NT2/D1 (cell line): ENCODE measurements around the gene PPP1R37.

Experiments
- SUZ12 ChIP-seq: IDR thresholded peaks from 2 replicates; pipeline ENCODE4 v1.6.1; 2011; ENCODE audit not compliant: insufficient read length, insufficient read depth; ENCODE audit errors: extremely low read depth
- ZNF274 ChIP-seq: IDR thresholded peaks from 2 replicates; pipeline ENCODE4 v1.6.1; 2011; ENCODE audit warnings: mild to moderate bottlenecking, low read depth, low read length

DNA sequence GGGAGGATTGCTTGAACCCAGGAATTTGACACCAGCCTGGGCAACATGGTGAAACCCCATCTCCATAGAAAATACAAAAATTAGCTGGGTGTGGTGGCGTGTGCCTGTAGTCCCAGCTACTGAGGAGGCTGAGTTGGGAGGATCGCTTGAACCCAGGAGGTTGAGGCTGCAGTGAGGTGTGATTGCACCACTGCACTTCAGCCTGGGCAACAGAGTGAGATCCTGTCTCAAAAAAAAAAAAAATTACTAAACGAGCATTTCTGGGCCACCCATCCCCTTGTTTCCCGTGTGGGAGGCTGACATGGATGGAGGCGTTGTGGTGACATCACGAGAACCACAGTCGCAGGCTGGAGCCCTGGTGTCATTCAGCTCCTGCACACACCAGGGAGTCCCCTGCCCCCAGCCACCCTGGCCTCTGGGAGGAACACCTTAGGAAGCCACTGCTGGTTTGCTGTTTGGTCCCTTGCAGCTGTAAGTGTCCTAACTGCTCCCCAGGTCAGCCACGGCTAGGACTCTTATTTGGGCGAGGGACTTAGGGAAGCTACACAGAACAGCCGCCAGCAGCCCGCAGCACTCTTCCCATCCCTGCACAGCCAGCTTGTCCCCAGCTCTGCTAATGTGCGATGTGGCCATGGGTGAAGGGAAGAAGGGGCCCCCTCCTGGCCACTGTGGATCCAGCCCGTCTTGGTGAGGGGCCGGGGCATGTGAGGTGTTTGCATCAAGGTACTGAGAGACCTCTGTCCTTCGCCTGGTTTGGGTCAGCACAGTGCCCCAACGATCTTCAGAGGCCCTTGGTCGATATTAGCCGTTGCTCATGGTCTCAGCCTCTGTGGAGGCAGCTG lies 55.1 kb downstream of the PPP1R37 start:
- no peak for TF ChIP-seq ZNF274
- TF ChIP-seq SUZ12, result no peak
